ENCODE results near the gene USF3.
"Not testable (repeated sequence)": the region's sequence is repeated elsewhere in the genome, so short reads cannot be mapped to it uniquely, and the experiment has no call there.

The USF3 gene

GRCh38 chr3:113648524-113648923, 47.9 kb downstream of the USF3 start:
- DNase-seq, result no peak

- DNase-seq, result no peak
Measured at GRCh38 chr3:113643583-113643982, 52.9 kb downstream of the USF3 start.

- no peak for DNase-seq
Measured at GRCh38 chr3:113638910-113639309, 57.5 kb downstream of the USF3 start.

DNA sequence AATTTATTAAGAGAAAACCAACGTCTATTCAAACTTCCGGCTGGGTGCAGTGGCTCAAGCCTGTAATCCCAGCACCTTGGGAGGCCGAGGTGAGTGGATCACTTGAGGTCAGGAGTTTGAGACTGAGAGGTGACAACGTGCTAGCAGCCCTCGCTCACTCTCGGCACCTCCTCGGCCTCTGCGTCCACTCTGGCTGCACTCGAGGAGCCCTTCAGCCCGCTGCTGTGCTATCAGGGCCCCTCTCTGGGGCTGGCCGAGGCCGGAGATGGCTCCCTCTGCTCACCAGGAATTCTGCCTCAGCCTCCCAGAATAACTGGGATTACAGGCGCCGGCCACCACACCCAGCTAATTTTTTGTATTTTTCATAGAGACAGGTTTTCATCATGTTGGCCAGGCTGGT, 58.7 kb downstream of the USF3 start:
- no peak for DNase-seq

- DNase-seq, result not testable (repeated sequence)
Measured at GRCh38 chr3:113636034-113636433, 60.4 kb downstream of the USF3 start.

GRCh38 chr3:113634782-113635474, 61.5 kb downstream of the USF3 start:
- no peak for DNase-seq

GRCh38 chr3:113631573-113631972, 64.9 kb downstream of the USF3 start:
- DNase-seq, result no peak

- no peak for DNase-seq
Measured at GRCh38 chr3:113630956-113631542, 65.4 kb downstream of the USF3 start.

DNA sequence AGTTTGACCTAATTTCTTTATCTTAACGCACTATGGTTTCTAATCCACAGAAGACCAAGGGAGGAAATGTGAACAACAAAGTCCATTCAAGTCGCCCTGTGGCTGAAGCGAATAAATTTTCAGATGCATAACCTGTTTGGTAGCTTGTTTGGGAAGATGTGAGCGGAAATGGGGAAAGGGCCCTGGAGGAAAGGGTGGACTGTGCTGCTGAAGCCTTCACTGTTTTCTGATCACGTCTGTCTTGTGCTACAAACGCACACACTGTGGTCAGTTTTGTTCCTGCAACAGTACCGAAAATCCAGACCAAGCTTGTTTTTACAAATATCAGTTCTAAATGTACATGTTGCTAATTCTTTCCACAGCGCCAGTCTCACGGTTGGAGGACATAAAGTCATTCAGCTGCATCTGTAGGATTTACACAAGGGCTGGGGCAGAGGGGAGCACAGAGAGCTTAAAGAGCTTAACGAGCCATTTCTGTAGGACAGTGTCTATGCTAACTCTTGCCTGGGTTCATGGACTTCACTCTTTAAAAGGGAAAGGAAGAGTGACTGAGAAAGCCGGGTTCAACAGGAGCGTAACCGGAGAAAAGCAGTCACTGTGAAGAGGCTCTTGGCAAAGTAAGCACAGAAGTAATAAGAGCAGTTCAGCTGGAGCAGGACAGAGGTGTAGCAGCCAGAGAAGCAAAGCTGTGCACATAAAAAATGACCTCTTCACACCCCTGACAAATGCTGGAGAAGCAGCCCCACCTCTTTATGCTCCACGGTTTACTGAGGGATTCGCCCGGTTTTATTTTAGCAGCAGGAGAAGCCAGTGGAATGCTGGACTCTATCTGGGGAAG, 66.6 kb downstream of the USF3 start:
- DNase-seq, result peak; percentile 75

DNA sequence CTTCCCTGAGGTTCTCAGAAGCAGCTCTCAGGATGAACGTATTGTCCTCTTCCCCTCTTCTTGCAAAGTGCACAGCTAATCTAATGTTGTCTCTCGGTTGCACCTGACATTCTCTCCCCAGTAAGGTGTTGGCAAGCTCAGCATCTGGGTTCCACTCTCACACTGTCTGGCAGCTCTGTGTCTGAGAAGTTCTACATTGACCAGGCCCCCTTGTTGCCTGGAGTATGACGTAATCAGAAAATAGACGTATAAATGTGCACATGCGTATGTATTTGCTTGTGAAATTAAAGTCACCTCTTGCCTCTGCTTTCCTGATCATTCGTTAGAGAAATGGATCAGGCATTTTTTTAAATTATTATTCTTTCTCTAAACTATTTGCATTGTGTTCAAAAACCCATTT, 67.7 kb downstream of the USF3 start:
- no peak for DNase-seq

GRCh38 chr3:113628316-113628715, 68.1 kb downstream of the USF3 start:
- DNase-seq, result no peak

GRCh38 chr3:113626503-113627371, 69.7 kb downstream of the USF3 start:
- DNase-seq, result no peak

DNA sequence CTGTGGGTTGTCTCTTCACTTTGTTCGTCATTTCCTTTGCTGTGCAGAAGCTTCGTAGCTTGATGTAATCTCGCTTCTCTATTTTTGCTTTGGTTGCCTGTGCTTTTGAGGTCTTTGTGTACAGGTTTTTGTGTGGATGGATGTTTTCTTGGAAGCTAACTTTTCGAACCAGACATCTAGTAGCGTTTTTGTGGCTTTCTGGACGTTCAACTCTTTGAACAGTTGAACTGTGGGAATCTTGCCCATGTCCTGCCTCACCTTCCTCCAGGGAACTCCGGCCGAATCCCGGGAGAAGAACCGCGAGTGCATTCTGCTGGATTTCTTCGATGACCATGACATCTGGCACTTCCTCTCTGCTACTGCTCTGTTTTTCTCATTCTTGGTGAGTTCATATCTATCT, 70.6 kb downstream of the USF3 start:
- no peak for DNase-seq

- no peak for DNase-seq
Measured at GRCh38 chr3:113623811-113624210, 72.6 kb downstream of the USF3 start.

DNA sequence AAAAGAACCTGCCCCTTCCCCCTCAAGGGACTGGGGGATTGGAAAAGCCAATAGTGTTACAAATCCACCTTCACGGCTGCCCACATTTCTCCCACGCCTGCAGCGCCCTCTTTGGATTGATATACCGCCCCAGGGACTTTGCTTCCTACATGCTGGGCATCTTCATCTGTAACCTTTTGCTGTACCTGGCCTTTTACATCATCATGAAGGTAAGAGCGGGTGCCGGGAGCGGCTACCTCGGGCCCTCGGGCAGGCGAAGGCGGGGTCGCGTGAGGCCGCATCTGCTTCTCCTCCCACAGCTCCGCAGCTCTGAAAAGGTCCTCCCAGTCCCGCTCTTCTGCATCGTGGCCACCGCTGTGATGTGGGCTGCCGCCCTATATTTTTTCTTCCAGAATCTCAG, 73.1 kb downstream of the USF3 start:
- no peak for DNase-seq

DNA sequence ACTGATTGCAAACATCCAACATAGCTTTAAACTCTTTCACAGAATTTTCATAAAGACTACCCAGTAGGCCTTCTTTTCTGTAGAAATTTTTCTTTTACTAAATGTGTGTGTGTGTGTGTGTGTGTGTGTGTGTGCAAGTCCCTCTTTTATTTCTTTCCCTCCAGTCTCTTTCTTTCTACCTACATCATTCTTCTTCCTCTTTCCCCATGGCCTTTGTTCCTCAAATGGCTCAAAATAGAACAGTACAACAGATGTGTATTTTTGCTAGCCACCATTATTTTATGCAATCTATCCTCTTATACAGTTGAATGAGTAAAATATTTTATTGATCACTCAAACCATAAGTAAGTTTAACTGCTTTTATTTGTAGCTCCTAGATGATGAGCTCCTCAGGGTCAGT, 76.4 kb downstream of the USF3 start:
- no peak for DNase-seq

DNA sequence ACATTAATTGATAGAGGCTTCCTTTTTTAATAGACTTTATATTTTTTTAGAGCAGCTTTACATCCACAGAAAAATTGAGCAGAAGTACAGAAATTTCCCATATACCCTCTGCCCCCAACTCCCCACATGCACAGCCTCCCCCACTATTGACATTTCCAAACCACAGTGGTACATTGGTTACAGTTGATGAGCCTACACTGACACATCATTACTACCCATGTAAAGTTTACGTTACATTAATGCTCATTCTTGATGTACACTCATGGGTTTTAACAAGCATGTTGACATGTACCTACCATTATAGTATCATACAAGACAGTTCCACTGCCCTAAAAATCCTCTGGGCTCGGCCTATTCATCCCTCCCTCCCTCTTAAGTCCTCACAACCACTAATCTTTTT, 78.7 kb downstream of the USF3 start:
- no peak for DNase-seq

- no peak for DNase-seq
Measured at GRCh38 chr3:113615976-113616375, 80.5 kb downstream of the USF3 start.

DNA sequence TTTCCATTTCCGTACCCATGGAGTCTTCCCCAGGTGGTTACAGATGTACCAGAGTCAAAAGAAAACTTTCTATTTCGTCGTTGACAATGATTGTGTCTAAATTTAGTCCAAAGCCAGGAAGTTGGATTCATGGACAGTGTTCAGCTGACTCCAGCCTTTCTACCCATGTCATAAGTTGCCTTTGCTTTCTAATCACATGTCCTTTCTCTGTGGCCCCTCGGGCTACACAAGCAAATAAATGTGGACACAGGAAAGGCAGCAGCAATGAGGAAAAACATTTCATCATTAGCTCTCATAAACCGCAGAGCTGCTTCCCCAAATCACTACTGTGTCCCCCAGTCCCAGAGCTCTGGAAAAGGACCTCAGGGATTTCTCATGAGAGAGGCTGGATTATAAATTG, 82.0 kb downstream of the USF3 start:
- DNase-seq, result no peak

DNA sequence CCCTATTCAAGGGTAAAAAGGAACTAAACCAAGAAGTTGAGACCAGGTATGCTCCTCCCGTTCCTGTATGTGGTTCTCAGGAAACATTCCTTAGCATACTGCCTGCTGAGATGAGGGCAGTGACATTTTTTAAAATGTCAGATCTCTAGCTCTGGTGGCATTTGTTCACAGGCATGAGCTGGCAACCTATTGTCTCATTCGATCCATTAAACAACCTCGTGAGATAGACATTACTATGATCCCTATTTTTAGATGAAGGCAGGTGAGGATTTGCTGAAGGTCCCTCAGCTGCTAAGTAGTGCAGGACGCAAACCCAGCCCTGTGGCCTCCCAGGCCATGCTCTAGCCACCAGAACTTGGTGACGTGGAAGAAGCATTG, 89.2 kb downstream of the USF3 start:
- DNase-seq, result no peak

DNA sequence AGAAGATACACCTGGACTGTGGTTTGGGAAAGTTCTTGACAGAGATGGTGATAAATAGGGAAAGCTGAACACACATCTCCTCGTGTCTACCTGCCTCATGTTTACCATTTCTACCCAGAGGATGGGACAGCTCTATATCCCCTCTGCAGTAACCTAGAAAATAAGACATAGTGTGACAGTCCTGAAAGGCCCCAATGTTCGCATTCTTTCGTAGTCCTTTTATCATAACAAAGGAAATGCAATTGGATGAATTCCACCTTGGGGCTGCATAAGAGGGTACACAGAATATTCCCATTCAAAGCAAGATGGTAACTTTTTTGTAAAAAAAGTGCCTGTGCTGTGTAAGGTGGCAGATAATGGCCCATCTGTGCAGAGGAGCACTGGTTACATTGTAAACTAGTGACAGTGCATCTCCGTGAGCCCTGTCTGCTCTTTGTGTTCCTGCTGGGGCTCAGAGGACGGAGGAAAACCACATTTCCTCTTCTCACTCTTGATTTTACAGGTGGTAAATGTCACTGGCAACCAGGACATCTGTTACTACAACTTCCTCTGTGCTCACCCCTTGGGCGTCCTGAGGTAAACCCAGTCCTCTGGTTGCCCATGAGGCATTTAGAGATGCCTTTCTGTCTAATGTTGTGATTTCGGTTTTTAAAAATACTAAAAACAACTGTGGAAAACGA, 89.8 kb downstream of the USF3 start:
- DNase-seq, result no peak

- DNase-seq, result no peak
Measured at GRCh38 chr3:113602836-113603235, 93.6 kb downstream of the USF3 start.

GRCh38 chr3:113602256-113602655, 94.2 kb downstream of the USF3 start:
- DNase-seq, result no peak

Measured in right forelimb (tissue), 1 donor.